ENCODE data around the gene WDR26.

DNA sequence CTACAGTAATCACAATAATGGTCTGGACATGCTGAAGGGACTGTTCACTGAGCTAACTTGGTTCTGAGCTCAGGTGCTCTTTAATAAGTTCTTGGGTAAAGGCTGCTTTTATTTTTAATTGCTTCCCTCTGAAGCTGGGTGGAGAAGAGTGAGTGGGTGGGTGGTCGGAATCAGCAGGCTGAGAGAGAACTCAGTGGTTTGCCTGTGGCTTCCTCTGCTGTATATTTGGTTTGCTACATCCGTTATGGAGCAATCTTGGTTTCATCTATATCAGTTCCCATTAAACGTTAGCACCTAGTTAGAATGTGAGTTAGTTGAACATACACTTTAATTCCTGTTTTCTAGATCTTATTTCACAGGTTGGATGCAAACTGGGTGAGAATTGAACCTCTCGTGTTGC lies 54.6 kb downstream of the WDR26 start:
- TF ChIP-seq, protein P1, sequence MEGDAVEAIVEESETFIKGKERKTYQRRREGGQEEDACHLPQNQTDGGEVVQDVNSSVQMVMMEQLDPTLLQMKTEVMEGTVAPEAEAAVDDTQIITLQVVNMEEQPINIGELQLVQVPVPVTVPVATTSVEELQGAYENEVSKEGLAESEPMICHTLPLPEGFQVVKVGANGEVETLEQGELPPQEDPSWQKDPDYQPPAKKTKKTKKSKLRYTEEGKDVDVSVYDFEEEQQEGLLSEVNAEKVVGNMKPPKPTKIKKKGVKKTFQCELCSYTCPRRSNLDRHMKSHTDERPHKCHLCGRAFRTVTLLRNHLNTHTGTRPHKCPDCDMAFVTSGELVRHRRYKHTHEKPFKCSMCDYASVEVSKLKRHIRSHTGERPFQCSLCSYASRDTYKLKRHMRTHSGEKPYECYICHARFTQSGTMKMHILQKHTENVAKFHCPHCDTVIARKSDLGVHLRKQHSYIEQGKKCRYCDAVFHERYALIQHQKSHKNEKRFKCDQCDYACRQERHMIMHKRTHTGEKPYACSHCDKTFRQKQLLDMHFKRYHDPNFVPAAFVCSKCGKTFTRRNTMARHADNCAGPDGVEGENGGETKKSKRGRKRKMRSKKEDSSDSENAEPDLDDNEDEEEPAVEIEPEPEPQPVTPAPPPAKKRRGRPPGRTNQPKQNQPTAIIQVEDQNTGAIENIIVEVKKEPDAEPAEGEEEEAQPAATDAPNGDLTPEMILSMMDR (tag by site-specific recombination; IDR thresholded peaks at IDR 0.05) = no peak
- TF ChIP-seq, protein P2, sequence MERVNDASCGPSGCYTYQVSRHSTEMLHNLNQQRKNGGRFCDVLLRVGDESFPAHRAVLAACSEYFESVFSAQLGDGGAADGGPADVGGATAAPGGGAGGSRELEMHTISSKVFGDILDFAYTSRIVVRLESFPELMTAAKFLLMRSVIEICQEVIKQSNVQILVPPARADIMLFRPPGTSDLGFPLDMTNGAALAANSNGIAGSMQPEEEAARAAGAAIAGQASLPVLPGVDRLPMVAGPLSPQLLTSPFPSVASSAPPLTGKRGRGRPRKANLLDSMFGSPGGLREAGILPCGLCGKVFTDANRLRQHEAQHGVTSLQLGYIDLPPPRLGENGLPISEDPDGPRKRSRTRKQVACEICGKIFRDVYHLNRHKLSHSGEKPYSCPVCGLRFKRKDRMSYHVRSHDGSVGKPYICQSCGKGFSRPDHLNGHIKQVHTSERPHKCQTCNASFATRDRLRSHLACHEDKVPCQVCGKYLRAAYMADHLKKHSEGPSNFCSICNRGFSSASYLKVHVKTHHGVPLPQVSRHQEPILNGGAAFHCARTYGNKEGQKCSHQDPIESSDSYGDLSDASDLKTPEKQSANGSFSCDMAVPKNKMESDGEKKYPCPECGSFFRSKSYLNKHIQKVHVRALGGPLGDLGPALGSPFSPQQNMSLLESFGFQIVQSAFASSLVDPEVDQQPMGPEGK (tag by site-specific recombination; IDR thresholded peaks at IDR 0.05) = no peak
- TF ChIP-seq ZNF785 (tag by site-specific recombination; IDR thresholded peaks at IDR 0.05) (no peak), ZBTB1 (tag by site-specific recombination; IDR thresholded peaks at IDR 0.05) (no peak), ZNF138 (tag by site-specific recombination; IDR thresholded peaks at IDR 0.05; ENCODE audit: borderline replicate concordance) (no peak)

All from HEK293 (cell line).